ENCODE results near the gene ULK3. TPM values are rescaled to one million over a fixed set of nuclear protein-coding genes. Genes with fewer than 3 reads are reported as not detected.

Gene ULK3
- total and polyA plus RNA-seq, 9 donors, result 17.4 to 45.7 (median 25.9) TPM

DNA sequence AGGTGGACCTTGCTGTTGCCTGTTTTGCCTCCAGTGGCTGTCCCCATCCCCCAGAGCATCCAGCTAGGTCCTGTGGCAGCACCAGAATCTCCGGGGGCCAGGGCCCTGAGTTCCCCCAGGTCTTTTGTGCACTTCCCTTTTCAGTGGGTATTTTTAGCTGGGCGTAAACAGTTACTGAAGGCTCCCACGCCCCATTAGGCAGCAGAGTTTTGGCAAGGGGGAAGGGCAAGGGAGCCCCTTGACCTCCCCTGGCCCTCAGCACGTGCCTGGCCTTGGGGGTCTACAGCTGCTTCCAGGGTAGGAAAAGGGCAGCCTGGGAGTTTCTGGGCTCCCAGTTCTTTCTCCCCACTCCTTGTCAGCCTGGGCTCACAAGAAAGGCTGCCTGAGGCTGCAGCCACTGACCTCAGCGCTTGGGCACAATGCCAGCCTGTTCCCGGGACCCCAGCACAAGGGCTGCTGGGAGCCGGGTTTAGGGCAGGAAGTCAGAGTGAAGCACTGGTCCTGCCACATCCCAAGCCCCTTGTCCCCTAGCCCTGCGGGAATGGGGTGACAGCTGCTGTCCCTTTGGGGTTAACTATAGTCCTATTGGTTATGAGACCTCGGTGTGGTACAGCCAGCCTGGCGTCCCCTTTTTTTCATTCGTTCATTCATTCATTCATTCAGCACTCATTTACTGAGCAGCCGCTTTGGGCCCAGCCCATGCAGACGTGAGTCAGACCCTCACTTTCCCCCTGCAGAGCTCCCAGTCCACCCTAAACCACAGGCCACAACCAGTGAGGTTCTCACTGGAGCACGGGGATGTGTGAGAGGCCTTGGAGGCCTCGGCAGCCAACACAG lies 52.7 kb downstream of the ULK3 start:
- Histone ChIP-seq H3K4me1 (ENCODE audit: insufficient read depth) (peaks cover 17% of the 10 kb centered on the region), H3K36me3 (no peaks in the 10 kb centered on the region), H3K27ac (peak overlapping the region; percentile 62 to 67), H3K4me3 (no peak overlapping the region), H3K27me3 (no peaks in the 10 kb centered on the region), H3K9me3 (no peaks in the 10 kb centered on the region)
- peak; percentile 78 to 92 (median 88) for DNase-seq
- 20 to 25% (median 20%) methylated on average over 15 of the region's 15 CpGs for WGBS, 3 donors
- no peak for TF ChIP-seq CTCF (IDR thresholded peaks at IDR 0.05)
- TF ChIP-seq POLR2A (IDR thresholded peaks at IDR 0.05), result no peak
- no peak for TF ChIP-seq EP300 (IDR thresholded peaks at IDR 0.05)
- intact Hi-C loops (cut with DNase I), result no loop called here

GRCh38 chr15:74789741-74790079 lies 53.2 kb downstream of the ULK3 start:
- Histone ChIP-seq H3K36me3 (no peaks in the 10 kb centered on the region), H3K4me3 (no peak overlapping the region), H3K4me1 (ENCODE audit: insufficient read depth) (peaks cover 17% of the 10 kb centered on the region), H3K9me3 (no peaks in the 10 kb centered on the region), H3K27ac (peak overlapping the region; percentile 62 to 67), H3K27me3 (no peaks in the 10 kb centered on the region)
- intact Hi-C loops (cut with DNase I), result loop anchor here in 1 of 4 donors (10.0 kb wide), 1 partner anchor 415 kb away; the partner anchor contains the start of gene C15orf39
- TF ChIP-seq EP300 (IDR thresholded peaks at IDR 0.05) (no peak), POLR2A (IDR thresholded peaks at IDR 0.05) (no peak)
- 29 to 34% (median 30%) methylated on average over 3 of the region's 3 CpGs for WGBS, 3 donors
- no peak for DNase-seq

- Histone ChIP-seq H3K27me3 (no peaks in the 10 kb centered on the region), H3K4me1 (ENCODE audit: insufficient read depth) (peaks cover 17% of the 10 kb centered on the region), H3K36me3 (no peaks in the 10 kb centered on the region), H3K9me3 (no peaks in the 10 kb centered on the region), H3K4me3 (no peak overlapping the region), H3K27ac (peak overlapping the region in 1 of 2 donors; percentile 67)
- TF ChIP-seq EP300 (IDR thresholded peaks at IDR 0.05), result no peak
- TF ChIP-seq POLR2A (IDR thresholded peaks at IDR 0.05), result no peak
- no peak for TF ChIP-seq CTCF (IDR thresholded peaks at IDR 0.05)
- intact Hi-C loops (cut with DNase I), result loop anchor here in 1 of 4 donors (10.0 kb wide), 1 partner anchor 416 kb away; the partner anchor contains the start of gene C15orf39
- DNase-seq, result no peak
- 74 to 84% (median 79%) methylated on average over 14 of the region's 14 CpGs for WGBS, 3 donors
Measured at GRCh38 chr15:74789171-74789631, 53.8 kb downstream of the ULK3 start.

- Histone ChIP-seq H3K27me3 (no peaks in the 10 kb centered on the region), H3K4me3 (no peak overlapping the region), H3K27ac (no peak overlapping the region), H3K9me3 (no peaks in the 10 kb centered on the region), H3K4me1 (ENCODE audit: insufficient read depth) (peaks cover 20% of the 10 kb centered on the region), H3K36me3 (no peaks in the 10 kb centered on the region)
- WGBS, 3 donors, result 81 to 89% (median 85%) methylated on average over 9 of the region's 9 CpGs
- no peak for TF ChIP-seq CTCF (IDR thresholded peaks at IDR 0.05)
- no peak for TF ChIP-seq POLR2A (IDR thresholded peaks at IDR 0.05)
- no peak for TF ChIP-seq EP300 (IDR thresholded peaks at IDR 0.05)
- intact Hi-C loops (cut with DNase I), result loop anchor here in 1 of 4 donors (10.0 kb wide), 1 partner anchor 416 kb away; the partner anchor contains the start of gene C15orf39
- no peak for DNase-seq
Measured at GRCh38 chr15:74788683-74789151, 54.2 kb downstream of the ULK3 start.
